PC-9 (cell line): ENCODE data around the gene ATP2B3. TPM values are rescaled to one million over a fixed set of nuclear protein-coding genes. Genes with fewer than 3 reads are reported as not detected.

Source experiments
- BruUV-seq: library from RNA; stranded (reverse); fragments of 400-500 nt; replicated peaks from 2 replicates; lab custom pipeline; 2021; lab: Mats Ljungman, UMichigan
- CTCF ChIA-PET: fragments of 300-600 bp; sonication (Branson Sonifier 250); formaldehyde crosslinking; loops from one replicate; lab custom pipeline; 2022; ENCODE audit warnings: antibody characterized with exemption; lab: Charles Lee
- POLR2A ChIA-PET: fragments of 300-600 bp; sonication (Branson Sonifier 250); formaldehyde crosslinking; loops from one replicate; lab custom pipeline; 2022; ENCODE audit warnings: antibody characterized with exemption; ENCODE audit not compliant: unreplicated experiment; lab: Charles Lee
- DNase-seq, 2 experiments: peaks; one replicate each; pipeline versions ENCODE4 v3.0.0 to v3.0.0-alpha.2; 2015 to 2022; ENCODE audit warnings: mixed read lengths in 1 of 2
- H2AFZ ChIP-seq: fragments of 200-600 bp; sonication (generic); 2 replicates; pipeline ENCODE4 v1.8.1; 2017; ENCODE audit warnings: antibody characterized with exemption
- H3F3A ChIP-seq: fragments of 200-600 bp; sonication (generic); 2 replicates; pipeline ENCODE4 v1.8.1; 2017; ENCODE audit warnings: antibody characterized with exemption, mild to moderate bottlenecking, low read depth; ENCODE audit not compliant: insufficient read depth
- H3K27ac ChIP-seq: fragments of 200-600 bp; sonication (generic); 2 replicates; pipeline ENCODE4 v1.6.1; 2016; ENCODE audit warnings: mixed run types
- H3K27me3 ChIP-seq: fragments of 200-600 bp; sonication (generic); 2 replicates; pipeline ENCODE4 v1.6.1; 2016; ENCODE audit warnings: low read depth, mixed run types; ENCODE audit not compliant: insufficient read depth
- H3K36me3 ChIP-seq: fragments of 200-600 bp; sonication (generic); 2 replicates; pipeline ENCODE4 v1.6.1; 2016; ENCODE audit warnings: low read depth, mixed run types
- H3K4me1 ChIP-seq: fragments of 200-600 bp; sonication (generic); replicated peaks from 2 replicates; pipeline ENCODE4 v1.6.1; 2016; ENCODE audit warnings: mixed run types; ENCODE audit not compliant: insufficient read depth
- H3K4me2 ChIP-seq: fragments of 200-600 bp; sonication (generic); 2 replicates; pipeline ENCODE4 v1.6.1; 2017; ENCODE audit warnings: mixed run types
- H3K4me3 ChIP-seq: fragments of 200-600 bp; sonication (generic); 2 replicates; pipeline ENCODE4 v1.6.1; 2016; ENCODE audit warnings: mixed run types
- H3K79me2 ChIP-seq: fragments of 200-600 bp; sonication (generic); 2 replicates; pipeline ENCODE4 v1.6.1; 2017; ENCODE audit warnings: low read depth, mixed run types
- H3K9me2 ChIP-seq: fragments of 200-600 bp; sonication (generic); 2 replicates; pipeline ENCODE4 v1.8.1; 2017; ENCODE audit warnings: mild to moderate bottlenecking; ENCODE audit not compliant: insufficient read depth
- H3K9me3 ChIP-seq: fragments of 200-600 bp; sonication (generic); 2 replicates; pipeline ENCODE4 v1.8.1; 2016; ENCODE audit warnings: low read depth; ENCODE audit not compliant: insufficient read depth
- H4K20me1 ChIP-seq: fragments of 200-600 bp; sonication (generic); 2 replicates; pipeline ENCODE4 v1.8.1; 2017; ENCODE audit not compliant: insufficient read depth
- CTCF ChIP-seq: fragments of 200-600 bp; sonication (generic); conservative IDR thresholded peaks from 2 replicates; pipeline ENCODE4 v1.6.1; 2017; ENCODE audit warnings: mixed run types, antibody characterized with exemption, mild to moderate bottlenecking, moderate library complexity
- EZH2 ChIP-seq: fragments of 200-600 bp; sonication (generic); IDR thresholded peaks from 2 replicates; pipeline ENCODE4 v1.8.0; 2017; ENCODE audit warnings: antibody characterized with exemption, low read depth
- intact Hi-C: fragments of 100-400 bp; cut with micrococcal nuclease; formaldehyde crosslinking; loops from one replicate; pipeline ENCODE4 v1.10.0; 2022; ENCODE audit not compliant: unreplicated experiment
- total RNA-seq: library from RNA; stranded (reverse); gene quantifications from 2 replicates; pipeline ENCODE4 v1.2.3, GENCODE V29; 2021

Gene ATP2B3
- total RNA-seq, 1 experiment from 2014 or later: not detected

- H4K20me1 ChIP-seq: peaks cover 4% of the 10 kb centered on the region; the same call in 1 of the 2 replicates
- no peaks in the 10 kb centered on the region for H3K9me3 ChIP-seq
- BruUV-seq: no TSS peak
- intact Hi-C loops: no loop called here
- no peak for DNase-seq
- H3K4me3 ChIP-seq: no peak overlapping the region
- no peak overlapping the region for H2AFZ ChIP-seq
- no peaks in the 10 kb centered on the region for H3K9me2 ChIP-seq
- H3K27me3 ChIP-seq: peaks cover 4% of the 10 kb centered on the region; the same call in 1 of the 2 replicates
- H3K4me1 ChIP-seq: peaks cover 15% of the 10 kb centered on the region; the same call in 1 of the 2 replicates
- peaks cover 24% of the 10 kb centered on the region for H3K79me2 ChIP-seq
- CTCF ChIA-PET: no interaction called here
- no peaks in the 10 kb centered on the region for H3K36me3 ChIP-seq
- POLR2A ChIA-PET: no interaction called here
- no peaks in the 10 kb centered on the region; the same call in 1 of the 2 replicates for H3F3A ChIP-seq
- no peak overlapping the region for H3K27ac ChIP-seq
- no peak overlapping the region for H3K4me2 ChIP-seq
- TF ChIP-seq EZH2: no peak
- TF ChIP-seq CTCF: no peak
Measured at GRCh38 chrX:153600921-153601320, 83.5 kb downstream of the ATP2B3 start.

DNA sequence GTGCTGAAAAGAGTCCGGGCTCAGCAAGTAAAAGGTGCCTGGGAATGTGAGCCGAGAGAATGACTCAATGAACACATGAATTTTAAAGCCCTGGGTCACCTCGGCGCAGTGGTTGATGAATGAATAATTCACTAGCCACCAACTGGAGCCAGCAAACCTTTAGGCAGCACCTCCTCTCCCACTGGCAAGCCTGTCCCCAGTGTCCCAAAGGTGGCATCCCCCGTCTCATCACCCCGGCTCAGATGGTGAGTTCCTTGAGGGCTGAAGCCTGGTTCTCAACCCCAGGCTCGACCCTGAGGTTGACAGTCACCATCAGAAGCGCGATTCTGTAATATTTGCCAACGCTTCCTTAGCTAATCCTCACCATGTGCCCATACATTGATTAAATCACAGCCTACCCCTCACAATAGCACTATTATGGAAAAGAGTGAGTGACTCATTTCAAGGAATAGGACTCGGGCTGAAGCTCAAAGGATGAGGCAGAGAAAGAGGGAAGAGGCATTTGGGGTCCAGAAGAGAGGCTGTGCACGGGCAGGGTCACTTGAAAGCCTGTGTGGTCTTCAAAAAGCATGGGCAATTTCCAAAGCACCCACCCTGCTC is 84.2 kb downstream of the ATP2B3 start:
- H3K36me3 ChIP-seq: no peaks in the 10 kb centered on the region
- H4K20me1 ChIP-seq: no peaks in the 10 kb centered on the region; the same call in 1 of the 2 replicates
- no TSS peak for BruUV-seq
- DNase-seq: no peak
- H3F3A ChIP-seq: no peaks in the 10 kb centered on the region; the same call in 1 of the 2 replicates
- H3K4me3 ChIP-seq: no peak overlapping the region
- H3K4me1 ChIP-seq: peaks cover 15% of the 10 kb centered on the region; the same call in 1 of the 2 replicates
- no peaks in the 10 kb centered on the region for H3K9me2 ChIP-seq
- CTCF ChIA-PET: no interaction called here
- no peak overlapping the region for H2AFZ ChIP-seq
- H3K27ac ChIP-seq: no peak overlapping the region
- intact Hi-C loops: no loop called here
- TF ChIP-seq EZH2 (no peak), CTCF (no peak)
- POLR2A ChIA-PET: no interaction called here
- no peaks in the 10 kb centered on the region for H3K9me3 ChIP-seq
- H3K79me2 ChIP-seq: peaks cover 18% of the 10 kb centered on the region
- H3K27me3 ChIP-seq: peaks cover 9% of the 10 kb centered on the region; the same call in 1 of the 2 replicates
- H3K4me2 ChIP-seq: no peak overlapping the region

DNA sequence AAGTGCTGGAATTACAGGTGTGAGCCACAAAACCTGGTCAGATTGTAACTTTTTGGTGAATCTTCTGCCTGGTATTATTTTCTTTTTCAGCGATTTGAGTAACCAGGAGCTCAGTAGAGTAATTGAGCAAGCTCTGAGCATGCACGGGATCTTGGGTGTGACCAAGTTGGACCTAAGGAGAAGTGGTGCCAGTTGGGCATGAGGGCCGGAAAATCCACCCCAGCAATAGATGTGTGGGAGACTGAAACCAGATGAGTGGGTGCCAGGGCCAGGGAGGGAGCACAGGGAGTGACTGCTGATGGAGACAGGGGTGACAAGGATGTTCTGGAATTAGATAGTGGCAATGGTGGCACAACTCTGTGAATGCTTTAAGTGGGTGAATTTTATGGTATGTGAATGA is 85.2 kb downstream of the ATP2B3 start:
- Histone ChIP-seq H4K20me1 (no peaks in the 10 kb centered on the region), H3K27ac (no peak overlapping the region), H3K9me2 (no peaks in the 10 kb centered on the region), H3F3A (no peaks in the 10 kb centered on the region; the same call in 1 of the 2 replicates), H3K9me3 (no peaks in the 10 kb centered on the region), H2AFZ (no peak overlapping the region), H3K79me2 (peaks cover 8% of the 10 kb centered on the region), H3K4me3 (no peak overlapping the region), H3K36me3 (no peaks in the 10 kb centered on the region), H3K4me2 (no peak overlapping the region), H3K4me1 (peaks cover 12% of the 10 kb centered on the region; the same call in 1 of the 2 replicates), H3K27me3 (peaks cover 18% of the 10 kb centered on the region)
- POLR2A ChIA-PET: no interaction called here
- TF ChIP-seq CTCF (no peak), EZH2 (no peak)
- intact Hi-C loops: no loop called here
- no TSS peak for BruUV-seq
- CTCF ChIA-PET: no interaction called here
- DNase-seq: no peak
